CD8-positive, alpha-beta memory T cell (primary cell): ENCODE results near the gene RPL7A. TPM values are rescaled to one million over a fixed set of nuclear protein-coding genes. Genes with fewer than 3 reads are reported as not detected.
A peak's percentile ranks its signal among the peaks of the same experiment; 100 is the strongest.

Source experiments
- CTCF ChIA-PET: fragments of 350-600 bp; sonication (Branson Sonifier 250); formaldehyde crosslinking; loops from one replicate; lab custom pipeline; 2021; ENCODE audit warnings: antibody characterized with exemption; lab: Charles Lee
- POLR2A ChIA-PET: fragments of 350-600 bp; sonication (Branson Sonifier 250); formaldehyde crosslinking; loops from one replicate; lab custom pipeline; 2021; ENCODE audit warnings: antibody characterized with exemption; lab: Charles Lee
- DNase-seq, 5 donors: peaks; one replicate each; pipeline versions ENCODE4 v3.0.0 to v3.0.0-alpha.2; 2020 to 2022; ENCODE audit warnings: mixed read lengths in 1 of 5
- H3K27ac ChIP-seq: one replicate; pipeline ENCODE4 v1.7.0; 2013; ENCODE audit warnings: low read depth, mild to moderate bottlenecking, low read length, moderate library complexity
- H3K27me3 ChIP-seq: 2 replicates; pipeline ENCODE4 v1.7.0; 2013; ENCODE audit warnings: low read length, mild to moderate bottlenecking; ENCODE audit not compliant: insufficient read depth, poor library complexity, severe bottlenecking
- H3K36me3 ChIP-seq: 2 replicates; pipeline ENCODE4 v1.7.0; 2013; ENCODE audit warnings: mild to moderate bottlenecking, low read length, moderate library complexity; ENCODE audit not compliant: insufficient read depth
- H3K4me1 ChIP-seq: 2 replicates; pipeline ENCODE4 v1.7.0; 2013; ENCODE audit warnings: mild to moderate bottlenecking, low read length, moderate library complexity; ENCODE audit not compliant: insufficient read depth
- H3K4me3 ChIP-seq: 2 replicates; pipeline ENCODE4 v1.7.0; 2013; ENCODE audit warnings: mild to moderate bottlenecking, low read length
- H3K9me3 ChIP-seq: 2 replicates; pipeline ENCODE4 v1.7.0; 2013; ENCODE audit warnings: mild to moderate bottlenecking, low read length
- H3K27ac Mint-ChIP-seq, 8 donors: one replicate each; pipeline ENCODE4 v1.8.0; 2020 to 2021; ENCODE audit warnings: mixed read lengths in 8 of 8, mild to moderate bottlenecking in 6 of 8, inconsistent platforms in 3 of 8, moderate library complexity in 3 of 8
- H3K27me3 Mint-ChIP-seq, 2 donors: one replicate each; pipeline ENCODE4 v1.8.0; 2020 to 2021; ENCODE audit warnings: mixed read lengths in 2 of 2, mild to moderate bottlenecking in 1 of 2, moderate library complexity in 1 of 2
- H3K36me3 Mint-ChIP-seq, 3 donors: one replicate each; pipeline ENCODE4 v1.8.0; 2020 to 2021; ENCODE audit warnings: mixed read lengths in 3 of 3, inconsistent platforms in 1 of 3, mild to moderate bottlenecking in 1 of 3
- H3K4me1 Mint-ChIP-seq, 3 donors: one replicate each; pipeline ENCODE4 v1.8.0; 2020 to 2021; ENCODE audit warnings: mixed read lengths in 3 of 3, inconsistent platforms in 1 of 3, mild to moderate bottlenecking in 1 of 3
- H3K4me3 Mint-ChIP-seq, 7 donors: one replicate each; pipeline ENCODE4 v1.8.0; 2020 to 2021; ENCODE audit warnings: mixed read lengths in 7 of 7, mild to moderate bottlenecking in 6 of 7, moderate library complexity in 4 of 7, inconsistent platforms in 2 of 7
- H3K9me3 Mint-ChIP-seq, 5 donors: one replicate each; pipeline ENCODE4 v1.8.0; 2020 to 2022; ENCODE audit warnings: mixed read lengths in 5 of 5, mild to moderate bottlenecking in 3 of 5, moderate library complexity in 2 of 5, inconsistent platforms in 1 of 5
- polyA plus RNA-seq: library from polyadenylated mRNA; unstranded; fragments of 300-500 nt; fragmentation: Illumina TruSeq; gene quantifications from one replicate; pipeline ENCODE4 v1.2.3, GENCODE V29; 2021
- total RNA-seq, 2 experiments: library from RNA; stranded (reverse); gene quantifications; one replicate each; pipeline ENCODE4 v1.2.3, GENCODE V29; 2021

The RPL7A gene
- total and polyA plus RNA-seq, 3 experiments from 2014 or later, result 1,038 to 3,155 (median 3,139) TPM

GRCh38 chr9:133378408-133378962 lies 30.5 kb downstream of the RPL7A start:
- CTCF ChIA-PET, result interaction anchor here (1.1 kb wide), 1 partner anchor 43 kb away, joined by 3 read pairs; no protein-coding TSS in a partner anchor
- Mint-ChIP-seq H3K36me3 (peaks cover 0 to 11% (median 2%) of the 10 kb centered on the region in 3 donors), H3K27me3 (no peaks in the 10 kb centered on the region)

DNA sequence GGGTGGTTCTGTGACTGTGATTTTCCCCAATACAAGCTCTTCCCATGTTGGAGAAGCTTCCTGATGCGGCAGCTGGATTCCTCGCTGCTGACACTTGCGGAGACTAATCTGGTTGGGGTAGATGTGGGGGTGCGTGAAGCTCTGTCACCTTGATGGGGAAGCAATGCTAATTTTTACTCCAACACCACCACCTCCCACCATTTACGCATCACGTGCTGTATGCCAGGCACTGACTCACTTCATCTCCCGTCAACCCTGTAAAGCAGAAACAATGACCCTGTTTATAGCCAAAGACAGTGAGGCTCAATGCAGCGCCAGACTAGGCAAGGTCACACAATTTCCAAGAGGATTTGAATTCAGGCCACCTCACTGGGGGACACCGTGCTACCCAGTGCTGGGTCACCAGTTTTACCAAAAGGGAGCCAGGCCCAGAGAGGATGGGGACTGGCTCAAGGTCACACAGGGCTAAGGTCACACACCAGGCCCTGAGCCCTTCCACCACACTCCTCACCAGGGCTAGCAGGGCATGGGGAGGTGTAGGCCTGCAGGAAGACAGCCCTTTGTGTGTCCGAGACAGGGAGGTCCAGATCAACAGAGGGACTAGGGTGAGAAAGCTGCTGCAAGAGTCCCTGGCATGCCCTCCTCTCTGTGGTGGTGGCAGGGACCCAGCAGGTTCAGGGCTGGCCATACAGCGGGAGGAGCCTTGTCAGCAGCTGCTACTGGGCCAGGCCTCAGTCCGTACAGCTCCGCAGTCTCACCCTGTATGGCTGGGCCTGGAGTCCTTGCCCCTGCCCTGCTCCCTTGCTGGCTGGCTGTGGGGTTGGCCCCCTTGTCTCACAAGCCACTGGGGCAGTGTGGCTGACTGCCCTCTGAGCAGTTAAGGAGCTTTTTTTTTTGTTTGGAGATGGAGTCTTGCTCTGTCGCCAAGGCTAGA lies 31.4 kb downstream of the RPL7A start:
- H3K4me1 ChIP-seq, result peaks cover 7% of the 10 kb centered on the region
- ChIA-PET POLR2A (interaction anchor here (0.7 kb wide), 1 partner anchor 79 kb away, joined by 3 read pairs; no protein-coding TSS in a partner anchor), CTCF (no interaction called here)
- no peaks in the 10 kb centered on the region for H3K27me3 Mint-ChIP-seq
- no peak for DNase-seq
- peak overlapping the region in 1 of 8 donors; percentile 31 for H3K27ac Mint-ChIP-seq
- no peaks in the 10 kb centered on the region for H3K9me3 ChIP-seq
- H3K4me3 ChIP-seq, result no peak overlapping the region
- no peaks in the 10 kb centered on the region for H3K9me3 Mint-ChIP-seq
- H3K36me3 Mint-ChIP-seq, result peaks cover 0 to 8% (median 2%) of the 10 kb centered on the region in 3 donors
- H3K36me3 ChIP-seq, result no peaks in the 10 kb centered on the region
- H3K27ac ChIP-seq, result no peak overlapping the region
- peak overlapping the region in 1 of 7 donors; percentile 63 for H3K4me3 Mint-ChIP-seq
- peaks cover 7 to 10% (median 7%) of the 10 kb centered on the region in 3 donors for H3K4me1 Mint-ChIP-seq
- no peaks in the 10 kb centered on the region for H3K27me3 ChIP-seq

More at GRCh38 chr9:133378408-133378962, 30.5 kb downstream of the RPL7A start:
- H3K4me3 ChIP-seq, result no peak overlapping the region
- H3K4me1 Mint-ChIP-seq, result peaks cover 13 to 17% (median 17%) of the 10 kb centered on the region in 3 donors
- no peaks in the 10 kb centered on the region for H3K9me3 ChIP-seq
- DNase-seq, result no peak
- peaks cover 12% of the 10 kb centered on the region for H3K4me1 ChIP-seq
- H3K27me3 ChIP-seq, result no peaks in the 10 kb centered on the region
- H3K4me3 Mint-ChIP-seq, result peak overlapping the region in 2 of 7 donors; percentile 20 to 82
- POLR2A ChIA-PET, result no interaction called here
- H3K27ac Mint-ChIP-seq, result peak overlapping the region in 1 of 8 donors; percentile 31
- H3K27ac ChIP-seq, result no peak overlapping the region
- H3K9me3 Mint-ChIP-seq, result no peaks in the 10 kb centered on the region
- no peaks in the 10 kb centered on the region for H3K36me3 ChIP-seq

DNA sequence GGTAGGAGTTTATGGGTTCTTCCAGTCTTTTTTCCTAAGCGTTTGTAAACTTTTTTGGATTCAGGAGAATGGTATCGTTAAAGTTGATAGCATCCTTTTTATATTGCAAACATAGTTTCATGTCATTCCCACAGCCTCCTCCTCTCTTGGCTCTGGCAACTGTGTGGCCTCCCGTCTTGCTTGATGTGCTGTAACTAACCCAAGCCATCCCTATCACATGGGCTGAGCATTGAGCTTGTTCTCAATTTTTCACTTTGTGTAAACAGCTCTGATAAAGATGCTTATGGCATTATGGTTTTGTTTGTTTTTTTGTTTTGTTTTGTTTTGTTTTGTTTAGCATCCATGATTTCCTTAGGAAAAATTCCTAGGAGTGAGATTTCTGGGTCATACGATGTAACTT lies 32.7 kb downstream of the RPL7A start:
- Histone ChIP-seq H3K4me1 (no peaks in the 10 kb centered on the region), H3K4me3 (no peak overlapping the region), H3K36me3 (no peaks in the 10 kb centered on the region), H3K27ac (no peak overlapping the region), H3K9me3 (no peaks in the 10 kb centered on the region), H3K27me3 (no peaks in the 10 kb centered on the region)
- DNase-seq, result no peak
- no peak overlapping the region for H3K27ac Mint-ChIP-seq
- ChIA-PET POLR2A (no interaction called here), CTCF (interaction anchor here (1.2 kb wide), 1 partner anchor 30 kb away, joined by 4 read pairs; no protein-coding TSS in a partner anchor)
- H3K4me3 Mint-ChIP-seq, result no peak overlapping the region
- H3K4me1 Mint-ChIP-seq, result peaks cover 0 to 3% (median 0%) of the 10 kb centered on the region in 3 donors
- no peaks in the 10 kb centered on the region for H3K9me3 Mint-ChIP-seq
- H3K36me3 Mint-ChIP-seq, result no peaks in the 10 kb centered on the region
- no peaks in the 10 kb centered on the region for H3K27me3 Mint-ChIP-seq

GRCh38 chr9:133382507-133383141 lies 34.6 kb downstream of the RPL7A start:
- CTCF ChIA-PET, result no interaction called here
- H3K4me1 ChIP-seq, result no peaks in the 10 kb centered on the region
- H3K27me3 ChIP-seq, result no peaks in the 10 kb centered on the region
- no peak overlapping the region for H3K4me3 ChIP-seq
- DNase-seq, result no peak
- POLR2A ChIA-PET, result no interaction called here
- H3K9me3 ChIP-seq, result no peaks in the 10 kb centered on the region
- no peak overlapping the region for H3K27ac Mint-ChIP-seq
- H3K36me3 Mint-ChIP-seq, result no peaks in the 10 kb centered on the region
- no peaks in the 10 kb centered on the region for H3K9me3 Mint-ChIP-seq
- no peaks in the 10 kb centered on the region for H3K36me3 ChIP-seq
- H3K4me1 Mint-ChIP-seq, result no peaks in the 10 kb centered on the region
- no peaks in the 10 kb centered on the region for H3K27me3 Mint-ChIP-seq
- no peak overlapping the region for H3K27ac ChIP-seq
- no peak overlapping the region for H3K4me3 Mint-ChIP-seq

DNA sequence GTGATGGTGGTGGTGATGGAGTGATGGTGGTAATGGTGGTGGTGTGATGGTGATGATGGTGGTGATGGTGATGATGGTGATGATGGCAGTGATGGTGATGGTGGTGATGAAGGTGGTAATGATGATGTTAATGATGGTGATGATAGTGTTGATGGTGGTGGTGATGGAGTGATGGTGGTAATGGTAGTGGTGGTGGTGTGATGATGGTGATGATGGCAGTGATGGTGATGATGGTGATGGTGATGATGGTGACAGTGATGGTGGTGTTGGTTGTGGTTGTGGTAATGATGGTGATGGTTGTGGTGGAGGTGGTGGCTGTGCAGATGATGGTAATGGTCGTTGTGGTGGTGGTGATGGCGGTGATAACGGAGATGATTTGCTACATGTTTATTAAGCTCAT lies 35.4 kb downstream of the RPL7A start:
- no peaks in the 10 kb centered on the region for H3K27me3 ChIP-seq
- no peaks in the 10 kb centered on the region for H3K4me1 ChIP-seq
- H3K4me3 ChIP-seq, result no peak overlapping the region
- no peaks in the 10 kb centered on the region for H3K9me3 ChIP-seq
- no peaks in the 10 kb centered on the region for H3K36me3 Mint-ChIP-seq
- POLR2A ChIA-PET, result no interaction called here
- CTCF ChIA-PET, result no interaction called here
- H3K27ac Mint-ChIP-seq, result no peak overlapping the region
- H3K4me1 Mint-ChIP-seq, result no peaks in the 10 kb centered on the region
- H3K27ac ChIP-seq, result no peak overlapping the region
- no peak overlapping the region for H3K4me3 Mint-ChIP-seq
- DNase-seq, result no peak
- H3K36me3 ChIP-seq, result no peaks in the 10 kb centered on the region
- no peaks in the 10 kb centered on the region for H3K9me3 Mint-ChIP-seq
- peaks cover 0 to 4% of the 10 kb centered on the region in 2 donors for H3K27me3 Mint-ChIP-seq

- Mint-ChIP-seq H3K4me1 (no peaks in the 10 kb centered on the region), H3K27me3 (peaks cover 2 to 7% of the 10 kb centered on the region in 2 donors), H3K36me3 (no peaks in the 10 kb centered on the region), H3K4me3 (no peak overlapping the region), H3K27ac (no peak overlapping the region), H3K9me3 (no peaks in the 10 kb centered on the region)
- H3K4me3 ChIP-seq, result no peak overlapping the region
- ChIA-PET POLR2A (no interaction called here), CTCF (no interaction called here)
- H3K27me3 ChIP-seq, result no peaks in the 10 kb centered on the region
- no peaks in the 10 kb centered on the region for H3K4me1 ChIP-seq
- no peak for DNase-seq
- H3K36me3 ChIP-seq, result no peaks in the 10 kb centered on the region
- H3K9me3 ChIP-seq, result no peaks in the 10 kb centered on the region
- no peak overlapping the region for H3K27ac ChIP-seq
Observed at GRCh38 chr9:133384736-133385321, 36.8 kb downstream of the RPL7A start.

DNA sequence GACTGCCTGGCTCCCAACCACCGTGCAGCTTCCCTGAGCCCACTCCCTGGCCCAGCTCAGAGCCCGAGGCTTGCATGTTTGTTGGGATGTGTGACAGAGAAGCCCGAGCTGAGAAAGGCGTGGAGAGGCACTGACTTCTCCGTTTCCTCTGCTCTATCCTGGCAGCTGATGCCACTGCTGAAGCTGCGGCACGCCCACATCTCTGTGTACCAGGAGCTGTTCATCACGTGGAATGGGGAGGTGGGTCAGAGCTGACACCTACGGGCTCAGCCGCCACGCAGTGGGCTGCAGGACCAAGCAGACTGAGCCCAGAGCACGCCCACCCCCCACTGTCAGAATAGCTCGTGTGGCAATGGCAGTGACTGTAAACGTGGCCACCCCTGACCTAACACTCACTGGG lies 37.4 kb downstream of the RPL7A start:
- Histone ChIP-seq H3K27me3 (peaks cover 3% of the 10 kb centered on the region), H3K36me3 (no peaks in the 10 kb centered on the region), H3K4me1 (no peaks in the 10 kb centered on the region), H3K27ac (no peak overlapping the region), H3K9me3 (no peaks in the 10 kb centered on the region), H3K4me3 (no peak overlapping the region)
- CTCF ChIA-PET, result no interaction called here
- Mint-ChIP-seq H3K4me3 (no peak overlapping the region), H3K4me1 (no peaks in the 10 kb centered on the region), H3K27ac (no peak overlapping the region), H3K36me3 (no peaks in the 10 kb centered on the region), H3K27me3 (peaks cover 8% of the 10 kb centered on the region in 2 donors), H3K9me3 (no peaks in the 10 kb centered on the region)
- POLR2A ChIA-PET, result no interaction called here
- no peak for DNase-seq
